ENCODE measurements around the gene C8G. TPM values are rescaled to one million over a fixed set of nuclear protein-coding genes. Genes with fewer than 3 reads are reported as not detected.

The C8G gene
- total RNA-seq, 1 donor from 2014 or later: 0.60 TPM

DNA sequence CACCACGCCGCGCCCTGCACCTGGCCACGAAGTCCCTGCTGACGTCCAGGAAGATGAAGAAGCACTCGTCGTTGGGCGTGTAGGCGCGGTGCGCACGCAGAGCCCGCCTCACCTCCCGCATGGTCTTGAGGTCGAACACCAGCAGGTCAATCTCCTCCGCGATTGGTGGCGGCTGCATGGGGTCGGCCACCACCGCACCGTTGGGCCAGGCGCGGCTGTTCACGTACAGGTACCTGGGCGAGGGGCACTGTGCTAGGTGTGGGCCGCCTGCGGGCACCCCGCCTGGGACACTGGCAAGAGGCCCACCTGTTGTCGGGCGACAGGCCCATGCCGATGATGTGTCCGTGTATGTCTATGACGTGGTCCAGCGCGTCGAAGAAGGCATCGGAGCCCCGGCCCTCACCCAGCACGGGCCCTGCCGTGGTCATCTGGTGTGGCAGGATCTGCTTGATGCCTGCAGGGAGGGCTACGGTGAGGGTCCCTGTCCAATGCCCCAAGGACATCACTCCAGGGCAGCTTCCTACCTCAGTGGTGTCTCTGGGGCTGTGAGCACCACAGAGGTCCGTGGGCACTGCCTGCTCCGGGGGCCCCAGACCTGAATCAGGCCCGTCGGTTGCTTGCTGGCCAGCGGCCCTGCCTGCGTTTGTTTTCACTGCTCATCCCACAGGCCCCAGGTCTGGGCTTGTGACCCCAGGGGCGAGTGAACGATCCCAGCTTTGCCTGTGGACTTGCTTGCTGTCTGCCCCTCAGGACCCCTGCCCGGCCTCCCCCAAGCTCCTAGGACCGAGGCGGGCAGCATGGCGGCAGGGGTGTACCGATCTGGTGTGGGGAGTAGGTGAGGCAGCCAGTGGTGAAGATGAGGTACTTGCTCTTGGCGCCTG lies 3.6 kb upstream of the C8G start:
- DNase-seq (ENCODE audit: low read depth in 2 of 2): no peak

DNA sequence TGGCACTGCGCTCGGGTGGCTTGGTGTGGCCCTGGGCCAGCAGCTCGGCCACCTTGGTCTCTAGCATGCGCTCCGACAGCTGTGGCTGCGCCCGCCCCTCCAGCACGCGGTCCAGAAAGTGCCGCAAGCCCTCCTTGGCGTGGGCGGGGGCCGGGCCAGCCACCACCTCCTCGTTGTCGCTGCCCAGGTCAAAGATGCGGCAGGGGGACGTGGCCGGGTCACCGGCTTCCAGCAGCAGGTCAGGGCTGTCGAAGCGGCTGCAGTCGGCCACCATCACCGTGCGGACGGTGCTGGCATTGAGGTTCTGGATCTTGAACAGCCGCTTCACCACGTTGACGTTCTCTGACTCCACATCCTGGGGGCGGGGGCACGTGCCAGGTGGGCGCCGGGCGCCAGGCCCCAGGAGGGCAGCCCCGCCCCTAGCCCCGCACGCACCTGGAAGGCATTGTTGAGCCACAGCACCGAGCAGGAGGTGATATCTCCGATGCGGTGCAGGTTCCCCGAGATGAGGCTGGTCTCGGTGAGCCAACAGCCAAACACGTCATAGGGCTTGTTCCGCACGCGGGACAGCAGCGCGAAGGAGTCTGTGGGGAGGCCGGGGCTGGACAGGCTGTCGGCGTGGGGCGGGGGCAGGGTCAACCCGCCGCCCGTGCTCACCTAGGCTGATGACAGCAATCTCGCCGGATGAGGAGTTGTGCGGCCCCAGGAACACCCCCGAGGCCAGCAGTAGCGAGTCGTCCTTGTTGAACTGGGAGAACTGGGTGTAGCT lies 2.7 kb upstream of the C8G start:
- no peak for DNase-seq (ENCODE audit: low read depth in 2 of 2)

DNA sequence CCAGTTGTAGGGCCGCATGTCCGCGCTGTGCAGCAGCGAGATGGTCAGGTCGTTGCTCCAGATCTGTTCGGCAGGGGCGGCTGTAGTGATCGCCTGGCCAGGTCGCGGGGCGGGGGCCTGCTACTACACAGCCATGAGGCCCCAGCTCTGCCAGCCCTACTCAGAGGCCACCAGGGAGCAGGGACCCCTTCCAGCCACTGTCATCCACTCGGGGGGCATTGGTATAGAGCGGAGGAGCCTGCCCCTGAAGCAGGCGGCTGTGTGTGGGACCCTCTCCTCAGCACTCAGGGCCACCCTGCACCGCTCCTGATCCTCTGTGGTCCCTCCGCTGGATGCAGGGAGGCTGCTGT lies 2.2 kb upstream of the C8G start:
- DNase-seq (ENCODE audit: low read depth in 2 of 2): no peak

GRCh38 chr9:136943291-136944211 lies 1.5 kb upstream of the C8G start:
- DNase-seq (ENCODE audit: low read depth in 2 of 2): peak; percentile 63 to 65

DNA sequence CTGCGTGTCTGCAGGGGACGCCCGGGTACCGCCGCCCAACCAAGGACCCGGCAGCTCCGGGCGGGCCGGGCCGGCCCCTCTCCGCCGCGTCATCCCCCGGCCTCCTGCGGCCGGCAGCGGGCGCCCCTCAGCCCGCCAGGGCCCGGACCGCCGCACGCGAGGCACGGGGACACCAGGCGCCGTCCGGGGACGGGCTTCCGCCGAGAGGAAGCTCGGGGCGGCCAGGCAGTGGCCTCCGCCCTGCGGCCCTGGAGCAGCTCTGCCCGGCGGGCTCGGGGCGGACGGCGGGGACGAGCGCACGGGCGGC lies 878 bp upstream of the C8G start:
- peak; percentile 78 to 88 for DNase-seq (ENCODE audit: low read depth in 2 of 2)

DNA sequence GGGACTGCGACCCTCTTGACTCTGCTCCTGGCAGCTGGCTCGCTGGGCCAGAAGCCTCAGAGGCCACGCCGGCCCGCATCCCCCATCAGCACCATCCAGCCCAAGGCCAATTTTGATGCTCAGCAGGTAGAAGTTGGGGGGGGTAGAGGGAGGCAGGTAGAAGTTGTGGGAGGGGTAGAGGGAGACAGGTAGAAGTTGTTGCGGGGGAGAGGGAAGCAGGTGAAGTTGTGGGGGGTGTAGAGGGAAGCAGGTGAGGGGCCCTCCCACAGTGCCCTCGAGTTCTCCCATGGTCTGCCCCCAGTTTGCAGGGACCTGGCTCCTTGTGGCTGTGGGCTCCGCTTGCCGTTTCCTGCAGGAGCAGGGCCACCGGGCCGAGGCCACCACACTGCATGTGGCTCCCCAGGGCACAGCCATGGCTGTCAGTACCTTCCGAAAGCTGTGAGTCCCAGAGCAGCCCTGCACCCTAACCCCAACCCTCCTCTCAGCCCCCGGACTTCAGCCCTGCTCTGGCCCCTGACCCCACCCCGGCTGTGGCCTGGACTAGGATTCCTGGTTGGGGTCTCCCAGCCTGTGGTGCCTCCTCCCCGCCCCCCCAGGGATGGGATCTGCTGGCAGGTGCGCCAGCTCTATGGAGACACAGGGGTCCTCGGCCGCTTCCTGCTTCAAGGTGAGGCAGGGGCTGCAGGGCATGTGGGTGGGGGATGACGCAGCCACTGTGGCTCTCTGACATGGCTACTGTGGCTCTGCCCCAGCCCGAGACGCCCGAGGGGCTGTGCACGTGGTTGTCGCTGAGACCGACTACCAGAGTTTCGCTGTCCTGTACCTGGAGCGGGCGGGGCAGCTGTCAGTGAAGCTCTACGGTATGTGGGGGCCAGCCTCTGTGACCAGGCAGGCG lies 537 bp downstream of the C8G start:
- DNase-seq (ENCODE audit: low read depth in 2 of 2): no peak

- no peak for DNase-seq (ENCODE audit: low read depth in 2 of 2)
Observed at GRCh38 chr9:136946228-136947027, 1.4 kb downstream of the C8G start.

- no peak for DNase-seq (ENCODE audit: low read depth in 2 of 2)
Observed at GRCh38 chr9:136947028-136947891, 2.2 kb downstream of the C8G start.

GRCh38 chr9:136947955-136948510 lies 3.0 kb downstream of the C8G start:
- peak; percentile 43 to 68 for DNase-seq (ENCODE audit: low read depth in 2 of 2)

DNA sequence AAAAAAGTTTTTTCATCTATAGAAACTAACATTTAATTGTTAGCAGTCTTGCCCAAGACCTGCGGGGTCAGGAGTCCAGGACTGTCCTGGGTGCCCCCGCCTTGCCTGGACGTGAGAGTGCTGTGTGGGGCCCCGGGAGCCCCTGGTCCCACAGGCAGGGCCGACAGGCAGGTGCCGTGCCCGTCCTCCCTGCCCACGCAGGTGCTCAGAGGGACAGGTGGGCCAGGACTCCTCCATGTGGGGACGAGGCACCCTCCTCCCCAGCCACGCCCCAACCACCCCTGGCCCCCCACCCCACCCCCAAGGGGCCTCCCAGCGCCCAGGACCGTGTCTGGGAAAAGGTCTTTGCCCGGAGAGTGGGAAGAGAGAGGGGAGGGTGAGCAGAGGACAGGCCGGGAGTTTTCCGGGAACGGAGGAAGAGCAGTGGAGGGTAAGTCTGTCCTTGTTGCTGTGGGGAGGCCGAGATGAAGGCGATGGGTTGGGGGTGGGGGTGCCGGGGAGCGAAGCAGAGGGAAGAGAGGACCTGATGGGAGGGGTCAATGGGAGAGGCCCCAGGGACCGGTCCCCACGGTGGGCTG lies 4.3 kb downstream of the C8G start:
- DNase-seq (ENCODE audit: low read depth in 2 of 2): no peak

- DNase-seq (ENCODE audit: low read depth in 2 of 2): peak; percentile 83 to 95
Observed at GRCh38 chr9:136949817-136950655, 5.0 kb downstream of the C8G start.

DNA sequence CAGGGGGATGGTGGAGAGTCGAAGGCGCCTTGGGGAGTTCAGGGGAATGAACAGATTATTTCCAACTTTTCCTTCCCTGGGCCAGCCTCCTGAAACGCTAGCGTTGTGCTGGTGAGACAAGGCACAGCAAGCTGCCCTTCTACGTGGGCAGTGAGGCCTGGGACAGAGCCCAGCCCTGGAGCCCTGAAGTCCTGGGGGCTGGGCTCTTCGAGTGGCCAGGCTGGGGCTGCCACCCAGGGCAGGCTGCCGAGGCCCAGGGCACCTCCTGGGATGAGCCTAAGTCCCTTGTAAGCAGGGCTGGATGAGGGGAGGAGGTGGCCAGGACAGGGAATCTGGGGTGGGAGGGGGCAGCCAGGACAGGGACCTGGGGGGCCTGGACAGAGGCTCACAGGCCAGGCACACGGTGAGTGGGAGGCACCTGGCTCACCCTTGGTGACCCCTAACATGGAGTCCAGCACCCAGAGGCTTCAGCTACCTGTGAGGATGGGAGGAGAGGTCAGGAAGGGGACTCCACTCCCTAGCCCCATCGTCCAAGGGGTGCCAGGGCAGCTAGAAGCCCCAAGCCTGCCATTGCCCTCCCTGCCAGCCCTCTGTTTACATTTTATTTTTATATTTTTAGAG lies 5.7 kb downstream of the C8G start:
- DNase-seq (ENCODE audit: low read depth in 2 of 2): no peak

GRCh38 chr9:136951541-136952320 lies 6.7 kb downstream of the C8G start, which contains the start of gene LCN12:
Gene LCN12 (plus strand): TSS chr9:136952273. CDS start chr9:136952328, 55 bp downstream.
- DNase-seq (ENCODE audit: low read depth in 2 of 2): no peak

GRCh38 chr9:136952321-136952850 lies 7.3 kb downstream of the C8G start:
- DNase-seq (ENCODE audit: low read depth in 2 of 2): no peak

DNA sequence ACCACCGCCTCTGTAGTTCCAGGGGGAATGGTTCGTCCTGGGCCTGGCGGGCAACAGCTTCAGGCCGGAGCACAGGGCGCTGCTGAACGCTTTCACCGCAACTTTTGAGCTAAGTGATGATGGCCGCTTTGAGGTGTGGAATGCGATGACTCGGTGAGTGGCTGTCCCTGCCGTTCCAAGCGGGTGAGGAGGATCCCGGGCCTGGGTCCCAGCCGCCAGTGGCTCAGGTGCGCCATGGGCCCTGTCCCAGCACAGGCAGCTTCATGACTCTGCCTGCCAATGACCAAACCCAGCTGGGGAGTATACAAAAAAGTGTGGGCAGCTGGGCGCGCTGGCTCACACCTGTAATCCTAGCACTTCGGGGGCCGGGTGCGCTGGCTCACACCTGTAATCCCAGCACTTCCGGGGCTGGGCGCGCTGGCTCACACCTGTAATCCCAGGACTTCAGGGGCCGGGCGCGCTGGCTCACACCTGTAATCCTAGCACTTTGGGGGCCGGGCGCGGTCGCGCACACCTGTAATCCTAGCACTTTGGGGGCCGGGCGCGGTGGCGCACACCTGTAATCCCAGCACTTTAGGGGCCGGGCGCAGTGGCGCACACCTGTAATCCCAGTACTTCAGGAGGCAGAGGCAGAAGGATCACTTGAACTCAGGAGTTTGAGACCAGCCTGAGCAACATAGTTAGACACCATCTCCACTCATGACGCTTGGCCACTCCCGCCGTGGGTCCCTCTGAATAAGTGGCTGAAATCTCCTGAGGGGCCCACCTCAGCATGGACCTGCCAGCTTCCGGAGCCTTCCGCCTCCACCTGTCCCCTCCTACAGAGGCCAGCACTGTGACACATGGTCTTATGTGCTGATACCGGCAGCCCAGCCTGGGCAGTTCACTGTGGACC lies 8.1 kb downstream of the C8G start:
- DNase-seq (ENCODE audit: low read depth in 2 of 2): no peak
